Kidney tubule cell (primary cell): Measurements from ENCODE around the gene CD247.
A peak's percentile ranks its signal among the peaks of the same experiment; 100 is the strongest.

Experiments
- DNase-seq: peaks from one replicate; pipeline ENCODE4 v3.0.0-alpha.2; 2018; ENCODE audit warnings: low spot score

The CD247 gene

DNA sequence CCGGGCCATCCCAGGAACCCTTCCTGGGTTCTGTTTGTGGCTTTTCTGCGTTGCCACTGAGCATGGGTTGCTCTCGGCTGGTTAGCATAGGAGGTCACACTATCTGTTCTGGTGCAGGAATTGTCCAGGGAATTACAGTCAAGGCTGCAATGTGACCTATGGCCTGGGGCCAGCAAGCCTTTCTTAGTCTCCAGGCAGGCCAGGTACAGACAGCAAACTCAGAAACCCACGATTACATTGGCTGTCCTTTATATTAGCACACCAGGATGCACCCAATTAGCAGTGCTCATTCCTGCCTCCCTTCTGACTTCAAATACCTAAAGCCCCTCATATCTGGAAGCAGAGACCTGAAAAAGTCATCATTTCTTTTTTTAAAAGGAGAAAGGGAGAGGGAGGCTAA lies 55.2 kb downstream of the CD247 start:
- DNase-seq, result no peak

GRCh38 chr1:167462341-167462740 lies 56.0 kb downstream of the CD247 start:
- no peak for DNase-seq

DNA sequence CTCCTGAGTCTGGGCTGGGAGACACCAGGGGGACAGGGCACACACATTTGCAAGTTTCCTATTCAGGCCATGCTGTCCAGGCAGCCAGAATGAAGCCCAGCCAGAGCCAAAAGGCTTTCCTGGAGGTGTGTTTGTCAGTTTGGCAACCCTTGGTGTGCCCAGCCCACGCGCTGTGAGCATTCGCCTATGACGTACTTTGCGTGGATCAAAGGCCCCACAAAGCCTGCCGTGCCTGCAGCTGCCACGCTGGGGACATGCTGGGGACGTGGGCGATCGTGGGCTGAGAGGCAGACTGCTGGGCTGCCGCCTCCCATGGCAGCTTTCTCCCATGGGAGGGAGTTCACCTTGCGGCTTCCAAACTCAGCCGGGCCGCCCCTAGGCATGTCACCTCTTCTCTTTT lies 57.5 kb downstream of the CD247 start:
- no peak for DNase-seq

DNA sequence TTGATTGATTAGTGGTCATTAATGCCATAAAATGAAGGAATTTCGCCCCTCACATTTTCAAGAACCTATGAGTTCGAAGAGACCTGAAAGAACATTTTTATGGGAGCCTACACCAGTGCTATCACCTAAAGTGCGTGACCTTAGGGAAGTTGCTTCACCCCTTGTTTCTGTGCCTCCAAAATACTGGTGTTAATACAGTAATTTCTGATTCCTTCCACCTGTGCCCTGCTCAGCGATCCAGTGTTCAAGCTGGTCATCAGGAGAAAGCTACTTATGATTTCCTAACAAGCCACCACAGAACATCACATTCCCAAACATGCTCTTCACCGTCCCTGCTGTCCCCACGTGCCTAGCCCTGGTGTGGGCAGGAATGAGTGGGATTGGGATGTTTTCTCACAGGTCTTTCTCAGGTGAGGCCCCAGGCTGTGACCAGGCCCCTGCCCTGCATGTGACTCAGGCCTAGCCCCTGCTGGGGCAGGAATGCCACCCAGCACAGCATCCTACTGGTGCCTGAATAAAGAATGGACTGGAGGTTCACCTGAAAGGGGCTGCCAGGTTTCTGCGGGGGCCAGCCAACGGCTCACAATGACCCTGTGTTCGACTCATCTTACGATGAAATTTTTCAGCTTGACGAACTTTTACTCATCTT lies 60.3 kb downstream of the CD247 start:
- DNase-seq, result no peak

- no peak for DNase-seq
Observed at GRCh38 chr1:167456926-167457325, 61.4 kb downstream of the CD247 start.

DNA sequence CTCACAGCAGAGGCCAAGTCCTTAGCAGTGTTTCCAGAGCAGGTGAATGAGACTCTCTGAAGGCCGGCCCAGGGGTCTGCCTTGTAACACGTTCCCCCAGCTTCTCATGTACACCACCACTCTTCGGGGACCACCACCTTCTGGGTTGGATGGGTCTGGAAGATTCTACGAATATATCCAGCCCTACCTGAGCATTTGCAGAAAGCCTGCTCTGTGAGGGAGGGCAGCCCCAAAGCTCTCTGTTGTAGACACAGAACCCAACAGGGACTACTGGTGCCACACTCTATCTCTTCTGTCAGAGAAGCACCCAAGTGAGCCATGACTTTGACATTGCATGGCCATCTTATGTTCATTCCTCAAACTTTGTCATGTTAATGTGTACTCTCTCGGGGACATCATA lies 61.8 kb downstream of the CD247 start:
- DNase-seq, result no peak

DNA sequence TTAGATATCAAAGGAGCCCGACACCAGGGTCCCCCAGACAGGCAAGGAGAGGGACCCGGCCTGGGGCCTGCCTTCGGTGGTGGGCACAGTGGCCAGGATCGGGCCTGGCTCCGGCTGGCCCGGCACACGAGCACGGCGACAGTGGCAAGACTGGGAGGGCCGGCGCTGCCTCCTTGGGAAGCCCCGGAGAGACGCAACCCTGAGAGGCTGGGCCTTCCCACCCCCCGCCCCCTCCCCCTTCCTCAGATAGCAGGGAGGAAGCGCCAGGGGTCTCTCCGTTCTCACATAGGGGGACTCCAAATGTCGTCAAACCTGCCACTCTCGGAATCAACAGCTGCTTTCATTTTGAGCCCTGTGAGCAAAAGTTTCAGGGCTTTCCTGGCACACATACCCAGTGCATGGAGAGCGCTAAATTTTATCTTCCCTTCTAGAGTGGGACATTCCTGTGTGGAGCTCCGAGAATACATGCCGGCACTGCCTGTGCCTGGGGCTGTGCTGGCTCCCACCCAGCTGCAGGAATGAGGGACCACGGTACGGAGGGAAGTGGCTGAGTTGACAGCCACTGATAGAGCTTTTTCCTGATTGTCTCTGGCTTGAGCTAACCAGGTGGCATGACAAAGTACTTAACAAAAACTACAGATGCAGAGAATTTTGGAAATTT lies 62.4 kb downstream of the CD247 start:
- peak; percentile 2 for DNase-seq

GRCh38 chr1:167454894-167455785 lies 63.2 kb downstream of the CD247 start:
- peak; percentile 63 for DNase-seq

DNA sequence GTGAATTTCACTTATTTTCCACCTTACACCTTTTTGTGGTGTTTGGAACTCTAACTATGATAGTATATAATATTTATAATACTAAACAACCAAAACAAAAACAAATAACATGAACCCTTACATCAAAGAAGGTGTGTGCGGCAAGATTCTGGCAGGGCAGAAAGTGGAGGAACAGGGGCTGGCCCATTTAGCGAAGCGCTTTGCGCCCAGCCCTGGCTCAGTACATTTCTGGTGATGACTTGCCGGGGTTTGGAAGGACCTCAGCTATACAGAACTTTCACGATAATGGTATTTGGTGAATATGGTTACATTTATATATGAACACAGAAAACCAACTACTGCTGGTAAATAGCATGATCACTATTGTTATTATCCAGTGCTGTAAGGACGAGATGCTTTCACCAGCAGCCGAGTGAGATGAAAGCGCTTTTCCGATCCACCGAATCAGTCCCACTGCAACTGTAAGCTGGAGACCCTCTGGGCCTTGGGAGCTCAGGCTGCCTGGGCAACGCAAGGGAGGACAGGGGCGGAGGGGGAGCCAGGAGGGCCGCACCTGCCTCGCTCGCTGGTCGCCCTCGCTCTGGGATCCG lies 63.9 kb downstream of the CD247 start:
- no peak for DNase-seq

GRCh38 chr1:167453123-167453522 lies 65.2 kb downstream of the CD247 start:
- DNase-seq, result no peak

- no peak for DNase-seq
Observed at GRCh38 chr1:167452483-167452882, 65.8 kb downstream of the CD247 start.

DNA sequence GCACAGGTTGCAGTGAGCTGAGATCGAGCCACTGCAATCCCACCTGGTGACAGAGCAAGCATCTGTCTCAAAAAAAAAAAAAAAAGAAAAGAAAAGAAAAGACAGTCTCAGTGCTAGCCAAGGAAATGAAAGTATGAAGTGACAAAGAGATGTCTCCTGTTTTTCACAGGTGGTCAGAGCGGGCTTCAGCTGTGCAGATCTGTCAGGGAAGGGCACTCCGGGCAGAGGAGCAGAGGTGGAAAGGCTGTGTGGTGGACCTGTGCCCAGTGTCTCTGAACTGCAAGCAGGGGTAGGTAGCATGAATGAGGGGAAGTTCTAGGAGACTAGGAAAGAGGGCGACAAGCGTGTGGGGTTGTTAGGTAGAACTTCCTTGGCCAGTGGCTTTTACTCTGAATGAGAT lies 67.5 kb downstream of the CD247 start:
- no peak for DNase-seq

DNA sequence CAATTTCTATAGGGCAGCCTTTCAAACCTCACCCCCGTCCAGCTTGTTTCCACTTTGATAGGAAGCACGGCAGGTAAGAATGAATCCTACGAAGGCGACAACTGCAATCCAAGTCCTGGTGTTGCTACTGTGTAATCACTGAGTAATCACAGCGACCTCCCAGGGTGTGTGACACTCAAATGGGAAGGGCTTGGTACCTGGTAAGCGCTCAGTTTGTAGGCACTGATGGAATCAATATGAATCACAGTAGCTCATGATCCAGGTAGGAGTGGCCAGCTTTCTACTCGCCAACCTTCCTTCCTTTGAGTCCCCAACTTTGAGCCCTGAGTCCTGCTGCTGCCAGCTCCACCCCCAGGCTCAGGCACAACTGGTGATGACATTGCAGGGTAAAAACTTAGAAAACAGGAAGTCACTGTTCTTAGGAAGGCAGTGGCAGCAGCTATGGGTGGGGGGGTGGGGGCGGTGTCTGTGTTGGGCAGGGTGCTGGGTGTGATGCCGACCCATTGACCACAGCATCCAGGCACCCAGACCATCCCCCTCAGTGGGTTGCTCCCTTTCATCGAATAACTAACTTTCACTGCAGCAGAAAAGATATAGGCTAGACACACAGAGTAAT lies 70.7 kb downstream of the CD247 start:
- peak; percentile 90 for DNase-seq

DNA sequence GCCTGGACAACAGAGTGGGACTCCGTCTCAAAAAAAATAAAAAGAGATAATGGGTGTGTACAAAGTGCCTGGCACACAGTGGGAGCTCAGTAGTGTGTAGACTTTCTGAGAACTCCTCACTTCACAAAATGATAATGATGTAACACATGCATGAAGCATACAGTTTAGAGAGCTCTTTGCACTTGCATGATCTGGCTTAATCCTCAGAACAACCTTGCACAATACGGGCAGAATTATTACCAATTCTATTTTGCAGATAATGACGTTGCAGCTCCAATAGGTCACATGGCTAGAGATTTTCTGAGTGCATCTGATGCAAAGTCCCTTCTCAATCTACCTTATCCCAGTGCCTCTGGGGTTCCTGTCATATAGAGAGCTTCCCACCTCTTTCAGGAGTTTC lies 71.4 kb downstream of the CD247 start:
- no peak for DNase-seq

DNA sequence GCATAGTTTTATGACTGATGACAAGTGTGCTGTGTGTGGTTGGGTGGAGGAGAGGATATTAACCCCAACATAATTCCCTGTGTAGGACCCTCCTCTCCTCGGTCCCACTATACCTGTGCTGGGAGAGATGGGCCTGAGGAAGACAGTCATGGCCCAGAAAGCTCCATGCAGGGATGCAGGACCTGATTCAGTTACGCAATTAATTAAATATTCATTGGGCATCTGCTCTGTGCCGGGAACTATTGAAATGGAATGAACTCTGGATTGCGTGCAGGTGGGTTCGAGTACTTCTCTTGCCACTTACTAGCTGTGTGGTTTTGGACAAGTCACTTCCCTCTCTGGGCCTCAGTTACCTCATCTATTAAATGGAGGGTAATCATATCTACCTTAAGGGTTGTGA lies 74.6 kb downstream of the CD247 start:
- DNase-seq, result no peak

DNA sequence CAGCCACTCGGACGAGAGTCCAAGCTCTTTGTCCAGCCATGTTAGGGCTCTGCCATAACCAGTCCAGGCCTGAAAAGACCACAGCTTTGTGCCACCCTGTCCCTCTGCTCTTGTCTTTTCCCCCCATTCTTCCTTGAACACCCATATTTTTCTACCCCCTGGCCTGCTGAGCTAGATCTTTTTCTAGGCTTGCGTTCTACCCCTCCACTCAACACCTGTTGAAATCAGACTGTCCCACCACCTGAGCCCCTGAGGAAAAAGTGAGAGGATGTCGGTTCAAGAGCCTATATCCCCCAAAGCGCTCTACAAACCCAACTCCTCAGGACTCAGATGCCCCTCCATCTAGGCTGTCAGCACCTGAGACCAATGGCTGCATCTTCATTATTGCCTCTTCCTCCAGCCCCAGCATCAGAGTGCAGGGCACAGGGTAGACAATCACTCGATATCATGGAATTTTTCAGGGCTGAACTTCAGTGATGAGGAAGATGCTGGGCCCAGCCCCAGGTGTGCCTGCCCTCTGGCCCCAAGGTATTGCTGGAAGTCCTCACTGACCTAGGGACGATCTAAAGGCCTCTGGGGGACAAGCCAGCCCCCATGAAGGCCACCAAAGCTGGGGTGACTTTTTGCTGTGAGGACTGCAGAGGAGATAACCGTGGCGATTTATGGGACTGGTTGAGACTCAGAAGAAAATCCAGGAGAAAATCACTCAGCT lies 75.3 kb downstream of the CD247 start:
- DNase-seq, result no peak

DNA sequence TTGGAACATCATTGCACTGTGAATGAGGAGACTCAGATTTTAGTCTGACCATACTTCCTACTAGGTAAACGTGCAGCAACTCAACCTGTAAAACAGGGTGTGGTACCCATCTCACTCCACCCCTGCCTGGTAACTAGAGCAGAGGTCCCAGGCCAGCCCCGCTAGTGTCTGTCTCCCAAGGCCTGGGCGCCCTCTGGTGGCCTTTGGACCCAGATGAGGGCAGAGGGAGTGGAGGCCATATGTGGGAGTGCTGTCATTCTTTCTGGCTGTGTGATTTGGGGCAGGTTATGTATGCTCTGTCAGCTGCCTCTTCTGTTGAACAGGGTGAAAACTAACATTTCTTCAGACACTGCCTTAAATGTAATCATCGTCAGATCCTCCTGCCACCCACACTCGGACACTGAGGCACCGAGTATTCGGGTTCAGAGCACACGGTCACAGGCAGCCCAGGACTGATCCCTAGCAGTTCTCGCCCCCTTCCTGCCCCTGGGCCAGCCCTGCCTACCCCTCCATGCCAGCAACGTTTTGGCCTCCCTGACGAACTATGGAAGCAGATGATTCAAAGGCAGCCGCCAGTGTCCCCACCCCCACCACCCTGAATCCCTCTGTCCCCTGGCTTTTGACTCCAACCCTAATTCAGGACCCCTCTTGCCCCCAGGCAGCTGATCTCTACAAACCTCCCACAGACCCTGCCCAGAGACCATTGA lies 76.0 kb downstream of the CD247 start:
- DNase-seq, result peak; percentile 80

GRCh38 chr1:167441222-167441621 lies 77.1 kb downstream of the CD247 start:
- DNase-seq, result no peak

GRCh38 chr1:167440776-167441175 lies 77.6 kb downstream of the CD247 start:
- DNase-seq, result no peak

GRCh38 chr1:167440345-167440744 lies 78.0 kb downstream of the CD247 start:
- no peak for DNase-seq
